GM18526 (cell line): ENCODE results near the gene DPM3.

Experiments used
- POLR2A ChIP-seq: IDR thresholded peaks from 3 replicates; pipeline ENCODE4 v1.6.1; 2011; ENCODE audit not compliant: insufficient read length; ENCODE audit errors: extremely low read depth

DPM3 gene

DNA sequence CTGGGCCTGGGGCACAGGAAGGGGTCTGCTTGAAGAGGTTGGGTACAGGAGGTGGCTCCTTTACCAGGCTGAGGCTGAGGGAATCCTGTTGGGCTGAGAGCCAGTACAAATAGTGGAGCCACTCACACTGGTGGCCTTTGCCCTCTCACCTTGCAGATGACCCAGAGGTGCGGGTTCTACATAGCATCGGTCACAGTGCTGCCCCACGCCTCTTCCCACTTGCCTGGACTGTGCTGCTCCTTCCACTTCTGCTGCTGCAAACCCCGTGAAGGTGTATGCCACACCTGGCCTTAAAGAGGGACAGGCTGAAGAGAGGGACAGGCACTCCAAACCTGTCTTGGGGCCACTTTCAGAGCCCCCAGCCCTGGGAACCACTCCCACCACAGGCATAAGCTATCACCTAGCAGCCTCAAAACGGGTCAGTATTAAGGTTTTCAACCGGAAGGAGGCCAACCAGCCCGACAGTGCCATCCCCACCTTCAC, 6.5 kb downstream of the DPM3 start:
- no peak for TF ChIP-seq POLR2A

DNA sequence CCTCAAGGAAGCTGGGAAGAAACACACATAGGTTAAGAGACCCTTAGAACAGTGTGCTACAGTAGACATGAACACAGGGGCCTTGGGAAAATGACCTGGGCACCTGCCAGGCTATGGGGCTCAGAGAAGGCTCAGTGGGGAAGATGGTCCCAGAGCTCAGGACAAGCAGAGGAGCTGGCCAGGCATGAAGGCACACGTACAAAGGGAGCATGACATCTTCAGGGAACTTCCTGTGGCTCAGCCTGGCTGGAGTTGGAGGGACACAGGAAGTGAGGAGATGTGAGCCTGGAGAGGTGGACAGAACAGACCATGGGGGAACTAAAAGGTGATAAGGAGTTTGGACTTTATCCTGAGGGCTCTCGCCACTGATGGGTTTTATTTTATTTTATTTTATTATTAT, 8.5 kb downstream of the DPM3 start:
- no peak for TF ChIP-seq POLR2A

DNA sequence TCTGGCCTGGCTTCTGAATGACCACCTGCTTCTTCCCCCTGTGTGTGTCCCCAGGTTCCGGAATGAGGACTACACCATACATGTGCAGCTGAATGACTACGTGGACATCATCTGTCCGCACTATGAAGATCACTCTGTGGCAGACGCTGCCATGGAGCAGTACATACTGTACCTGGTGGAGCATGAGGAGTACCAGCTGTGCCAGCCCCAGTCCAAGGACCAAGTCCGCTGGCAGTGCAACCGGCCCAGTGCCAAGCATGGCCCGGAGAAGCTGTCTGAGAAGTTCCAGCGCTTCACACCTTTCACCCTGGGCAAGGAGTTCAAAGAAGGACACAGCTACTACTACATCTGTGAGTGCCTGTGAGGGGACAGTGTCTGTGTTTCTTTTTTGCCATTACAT, 9.0 kb downstream of the DPM3 start:
- TF ChIP-seq POLR2A = no peak

DNA sequence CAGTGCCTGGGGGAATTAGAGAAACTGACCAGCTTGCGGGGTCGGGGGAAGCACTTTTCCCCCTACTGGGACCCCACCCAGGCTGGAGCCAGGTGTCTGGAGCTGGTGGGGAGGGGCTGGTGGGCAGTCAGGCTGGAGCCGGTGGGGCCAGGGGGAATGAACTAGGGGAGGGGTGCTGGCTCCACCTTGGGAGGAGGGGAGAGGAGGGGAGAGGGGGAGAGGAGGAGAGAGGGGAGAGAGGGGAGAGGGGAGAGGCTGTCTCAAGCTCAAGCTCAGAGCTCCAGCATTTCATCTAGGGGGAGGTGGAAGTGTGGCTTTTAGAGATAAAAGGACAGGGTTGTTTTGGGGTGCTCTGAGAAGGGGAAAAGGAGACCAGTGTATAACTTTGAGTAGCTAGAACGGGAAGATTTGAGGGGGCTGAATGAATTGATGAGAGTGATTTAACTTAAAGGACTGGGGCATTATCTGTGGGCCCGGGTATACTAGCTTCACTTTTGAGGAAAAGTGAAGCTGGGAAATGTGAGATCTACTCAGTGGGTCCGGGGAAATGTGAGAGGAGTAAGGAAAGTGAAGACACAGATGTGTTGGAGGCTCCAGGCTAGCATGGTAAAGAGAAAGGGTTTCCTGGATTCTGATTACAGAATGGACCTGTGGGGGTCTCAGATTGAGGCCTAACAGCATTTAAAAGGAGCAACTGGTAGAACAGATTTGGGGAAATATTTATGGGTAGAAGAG, 9.9 kb downstream of the DPM3 start:
- TF ChIP-seq POLR2A = no peak

DNA sequence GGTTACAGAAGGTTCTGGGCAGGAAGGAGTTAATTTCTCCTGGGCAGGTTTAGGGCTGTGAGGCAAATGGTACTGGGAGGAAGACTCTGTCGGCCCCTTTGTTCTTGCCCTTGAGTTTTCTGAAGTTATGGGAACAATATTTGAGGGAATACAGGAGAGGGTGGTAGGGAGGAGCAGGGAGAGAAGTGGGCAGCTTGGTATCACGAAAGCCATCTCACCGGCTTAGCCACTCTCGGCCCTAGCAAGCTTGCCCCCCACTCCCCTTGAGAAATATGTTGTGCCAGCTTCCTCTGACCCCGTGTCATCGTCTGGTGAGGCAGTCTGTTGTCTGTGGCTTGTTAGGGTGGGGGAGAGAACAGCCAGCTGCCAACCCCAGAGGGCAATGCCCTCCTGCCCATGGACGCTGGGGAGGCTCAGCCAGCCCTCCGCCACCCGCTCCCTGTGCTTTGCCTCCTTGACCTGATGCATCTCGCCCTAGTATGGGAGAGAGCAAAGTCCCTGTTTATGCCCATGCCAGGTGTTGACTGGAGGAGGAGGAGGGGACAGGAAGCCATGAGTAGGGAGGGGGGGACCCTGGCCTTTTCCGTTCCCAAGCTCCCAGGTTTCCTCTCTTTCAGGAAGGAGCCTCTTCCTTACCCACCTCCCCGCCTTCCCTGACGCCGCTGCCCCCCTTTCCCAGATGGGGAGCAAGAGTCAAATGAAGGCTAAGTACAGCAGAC, 11.4 kb downstream of the DPM3 start:
- TF ChIP-seq POLR2A = no peak

DNA sequence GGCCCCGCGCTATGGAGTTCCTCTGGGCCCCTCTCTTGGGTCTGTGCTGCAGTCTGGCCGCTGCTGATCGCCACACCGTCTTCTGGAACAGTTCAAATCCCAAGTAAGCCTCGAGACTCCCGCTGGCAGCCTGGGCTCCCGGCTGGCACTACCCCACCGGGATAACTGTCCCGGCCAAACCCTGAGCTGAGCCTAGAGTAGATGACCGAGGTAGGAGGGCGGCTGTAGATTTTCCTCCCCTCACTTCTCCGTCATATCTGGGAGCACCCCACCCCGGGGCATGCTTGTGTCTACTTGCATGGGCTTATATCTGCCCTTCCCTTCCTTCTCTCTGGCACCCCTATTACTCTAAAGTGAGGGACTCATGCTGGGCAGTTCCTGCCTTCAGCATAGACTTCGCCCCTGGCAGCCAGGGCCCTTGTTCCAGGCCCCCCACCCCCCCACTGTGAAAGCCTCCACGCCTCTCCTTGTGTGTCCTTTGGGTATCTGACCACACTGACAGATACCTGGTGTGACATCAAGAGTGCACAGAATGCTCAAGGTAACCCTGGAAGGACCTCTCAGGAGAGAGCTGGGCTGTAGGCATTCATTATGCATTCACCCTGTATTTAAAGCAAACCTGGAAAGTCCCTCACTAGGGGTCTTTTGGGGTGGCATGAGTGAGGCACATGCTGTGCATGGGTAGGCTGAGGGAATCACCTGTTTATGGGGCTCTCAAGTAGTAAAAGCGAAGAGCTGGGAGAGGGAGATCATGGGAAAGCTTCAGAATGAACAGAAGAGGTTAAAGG, 12.2 kb downstream of the DPM3 start:
- TF ChIP-seq POLR2A = no peak

DNA sequence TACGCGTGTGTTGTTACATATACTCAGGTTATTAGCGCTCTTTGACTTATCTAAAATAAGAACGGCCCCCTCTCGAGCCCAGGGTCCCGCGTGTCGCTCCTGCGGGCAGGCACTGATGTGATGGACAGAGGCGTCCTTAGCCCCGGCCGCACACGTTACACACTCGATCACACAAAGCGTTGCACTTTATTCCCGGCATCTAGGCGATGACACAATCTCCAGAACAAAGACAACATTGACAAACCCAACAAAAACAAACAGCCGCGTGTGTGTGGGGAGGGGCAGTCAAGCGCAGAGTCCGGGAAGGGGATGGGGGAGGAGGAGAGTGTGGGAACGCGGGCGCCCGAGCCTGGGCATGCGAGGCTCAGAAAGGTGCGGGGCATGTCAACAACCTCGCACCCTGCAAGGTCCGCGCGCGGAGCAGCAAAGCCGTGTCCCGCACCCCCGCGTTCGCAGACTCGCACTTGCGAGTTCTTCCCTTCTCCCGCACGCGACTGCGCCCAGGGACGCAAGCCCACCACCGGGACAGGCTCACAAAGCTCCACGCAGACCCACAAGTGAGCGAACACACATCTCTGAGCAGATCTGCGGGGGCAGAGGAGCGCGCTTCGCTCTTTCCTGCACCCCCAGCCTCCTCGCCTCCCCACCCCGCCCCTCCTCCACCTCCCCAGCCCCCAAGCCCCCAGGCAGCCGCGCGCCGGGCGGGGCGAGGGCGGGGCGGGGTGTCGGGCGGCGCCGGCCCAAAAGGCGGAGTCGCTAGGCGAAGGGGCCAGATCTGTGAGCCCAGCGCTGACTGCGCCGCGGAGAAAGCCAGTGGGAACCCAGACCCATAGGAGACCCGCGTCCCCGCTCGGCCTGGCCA, 13.0 kb downstream of the DPM3 start, which contains the start of gene EFNA1:
Gene EFNA1 (plus strand): TSS at position 772 of the 862 bp plus-strand sequence. CDS start 102 bp downstream, outside the sequence.
- TF ChIP-seq POLR2A = no peak

DNA sequence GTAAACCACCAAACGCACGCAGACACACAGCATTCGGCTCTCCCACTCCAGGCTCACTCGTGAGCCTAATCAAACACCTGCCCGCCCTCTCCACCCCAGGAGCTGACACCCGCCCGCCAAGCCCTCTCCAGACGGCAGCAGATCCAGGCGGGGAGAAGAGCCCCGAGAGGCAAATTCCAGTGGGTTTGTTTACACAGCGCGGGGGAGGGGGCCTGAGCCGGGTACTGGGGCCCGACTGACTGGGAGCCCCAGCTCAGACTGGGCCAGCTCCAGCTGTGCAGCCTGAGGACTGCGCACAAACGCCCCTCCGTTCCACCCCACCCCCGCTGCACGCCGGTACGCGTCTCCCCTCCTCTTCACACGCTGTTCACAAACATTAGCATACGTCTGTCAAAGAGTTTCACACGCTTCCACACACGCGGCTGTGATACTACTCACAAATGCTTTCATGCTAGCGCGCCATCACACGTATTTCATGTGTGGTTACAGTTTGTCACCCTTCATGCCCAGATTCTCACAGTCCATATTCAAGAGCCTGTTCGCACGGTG, 13.7 kb downstream of the DPM3 start:
- no peak for TF ChIP-seq POLR2A

DNA sequence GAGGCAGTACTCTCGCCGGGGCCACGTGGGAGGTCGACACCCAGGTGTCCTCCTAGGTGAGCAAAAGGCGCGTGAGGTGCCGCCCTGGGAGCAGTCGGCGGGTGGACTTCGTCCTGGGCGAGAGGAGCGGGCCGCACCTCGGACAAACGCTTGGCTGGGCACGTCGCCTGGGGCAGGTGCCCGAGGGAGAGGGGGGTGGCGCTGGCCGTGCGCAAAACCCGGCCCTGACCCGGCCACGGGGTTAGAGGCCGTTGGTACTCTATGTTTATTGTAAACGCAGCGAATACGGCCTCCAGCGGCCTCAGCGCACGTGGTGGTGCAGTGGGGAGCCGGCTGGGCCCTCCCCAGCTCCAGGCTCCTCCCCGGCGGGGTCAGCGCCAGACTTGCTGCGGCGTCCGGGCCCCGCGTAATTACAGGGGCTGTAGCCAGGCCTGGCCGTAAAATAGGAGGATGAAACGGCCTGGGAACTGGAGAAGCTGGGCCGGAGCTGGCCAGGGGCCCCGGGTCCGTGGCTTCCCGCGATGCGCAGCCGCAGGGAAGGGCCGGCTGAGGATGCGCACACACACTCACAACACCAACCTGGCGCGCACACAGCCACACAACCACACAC, 14.3 kb downstream of the DPM3 start:
- no peak for TF ChIP-seq POLR2A

DNA sequence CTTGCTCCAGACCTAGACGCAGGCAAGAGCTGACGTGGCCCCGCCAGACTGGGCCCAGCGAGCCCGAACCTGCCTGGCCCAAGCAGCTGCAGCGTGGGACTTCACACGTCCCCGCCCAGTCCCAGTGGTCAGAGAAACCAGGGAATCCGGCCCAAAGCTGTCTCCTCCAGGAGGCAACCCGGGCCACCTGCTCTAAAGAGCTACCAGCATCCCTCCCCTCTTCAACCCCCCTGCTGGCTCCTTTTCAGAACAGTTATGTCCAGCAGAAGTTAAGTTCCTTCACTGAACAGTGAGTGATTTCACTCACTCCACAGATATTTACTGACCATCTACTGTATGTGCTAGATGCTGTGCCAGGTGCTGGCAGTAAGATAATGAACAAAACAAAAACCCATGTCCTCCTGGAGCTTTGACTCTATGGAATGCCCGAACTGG, 14.8 kb downstream of the DPM3 start:
- TF ChIP-seq POLR2A = no peak

DNA sequence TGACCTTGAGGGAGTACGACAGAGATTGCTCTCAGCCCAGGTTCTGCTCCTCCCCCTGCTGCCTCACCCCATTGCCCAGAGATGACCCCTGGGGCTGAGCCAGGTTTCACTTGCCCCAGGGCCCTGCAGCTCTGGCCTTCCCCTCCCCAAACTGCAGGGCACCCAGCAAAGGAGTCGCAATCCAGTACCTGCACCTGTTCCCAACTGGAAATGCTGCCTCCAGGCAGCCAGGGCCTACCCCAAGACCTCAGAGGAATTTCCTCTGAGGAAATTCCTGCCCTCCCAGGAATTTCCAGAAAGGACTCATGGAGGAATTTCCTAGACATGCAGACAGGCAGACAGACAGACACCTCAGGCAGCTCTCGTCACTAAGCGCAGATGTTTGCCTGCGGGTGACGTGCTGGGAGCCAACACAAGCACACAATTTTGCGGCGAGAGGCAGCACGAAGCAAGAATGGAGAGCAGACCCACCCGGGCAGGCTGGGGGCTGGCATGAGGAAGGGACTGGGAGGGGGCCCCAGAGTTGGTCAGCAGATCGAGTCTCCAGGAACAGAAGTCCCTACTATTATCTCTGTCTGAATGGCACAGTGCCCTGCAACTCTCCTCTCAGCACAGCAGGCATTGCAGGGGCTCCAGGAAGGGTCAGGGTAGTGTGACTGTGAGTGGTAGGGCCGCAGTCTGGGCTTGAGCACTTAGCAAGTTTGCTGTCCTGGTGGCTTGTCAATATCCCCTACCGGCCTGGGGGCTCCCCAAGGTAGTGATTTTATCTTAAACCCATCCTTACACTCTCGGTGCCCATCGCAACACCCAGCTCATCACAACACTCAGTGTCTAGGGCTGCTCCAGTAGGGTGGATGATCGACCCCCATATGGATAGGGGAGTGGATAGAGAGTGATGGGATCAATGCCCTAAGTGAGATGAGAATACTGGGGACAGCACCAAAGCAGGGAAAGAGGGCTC, 15.5 kb downstream of the DPM3 start:
- TF ChIP-seq POLR2A = no peak

DNA sequence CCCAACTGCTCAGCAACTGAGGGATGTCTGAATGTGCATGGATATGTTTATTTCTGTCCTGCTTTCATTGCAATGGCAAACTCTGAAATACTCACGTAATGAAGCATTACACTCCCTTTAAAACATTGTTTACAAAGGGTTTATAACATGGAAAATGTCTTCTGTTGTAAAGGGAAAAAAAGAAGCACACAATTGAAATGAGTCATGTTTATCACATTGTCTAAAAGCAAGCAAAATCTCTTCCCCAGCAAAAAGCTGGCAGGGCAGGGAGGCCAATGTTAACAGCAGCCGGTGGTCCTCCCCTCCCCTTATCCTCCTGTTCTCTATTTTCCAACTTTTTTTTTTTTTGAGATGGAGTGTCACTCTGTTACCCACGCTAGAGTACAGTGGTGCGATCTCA, 16.5 kb downstream of the DPM3 start:
- no peak for TF ChIP-seq POLR2A

DNA sequence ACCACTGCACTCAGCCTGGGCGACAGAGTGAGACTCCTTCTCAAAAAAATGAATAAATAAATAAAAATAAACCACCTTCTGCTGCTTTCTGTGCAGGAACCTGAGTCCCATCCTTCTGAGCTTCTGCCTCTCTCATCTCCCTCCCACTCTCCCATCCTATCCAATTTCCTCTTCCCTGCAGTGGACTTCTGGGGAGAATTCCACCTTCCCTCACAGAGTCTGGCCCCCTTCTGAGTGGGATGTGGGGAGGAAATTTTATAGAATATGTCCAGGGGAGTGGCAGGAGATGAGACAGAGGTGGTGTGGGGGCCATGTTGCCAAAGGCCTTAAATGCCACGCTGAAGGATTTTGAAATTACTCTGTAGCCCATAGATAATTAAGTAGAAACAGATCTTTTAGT, 18.0 kb downstream of the DPM3 start:
- no peak for TF ChIP-seq POLR2A
